Measurements from ENCODE around the gene NFATC1.

NFATC1 gene

GRCh38 chr18:79428287-79428686 is 32.6 kb downstream of the NFATC1 start:
- Histone ChIP-seq H3F3A (ENCODE audit: insufficient read depth, low read length) (no peaks in the 10 kb centered on the region; the same call in 1 of the 2 replicates), H3K27ac (ENCODE audit: low read depth, low read length, poor library complexity, severe bottlenecking) (no peak overlapping the region), H3K27me3 (ENCODE audit: insufficient read depth, low read length) (no peaks in the 10 kb centered on the region), H3K4me3 (ENCODE audit: low read depth, low read length, poor library complexity, severe bottlenecking) (no peak overlapping the region), H2AFZ (ENCODE audit: low read length) (no peak overlapping the region), H3K36me3 (ENCODE audit: insufficient read depth, low read length) (peaks cover 85% of the 10 kb centered on the region), H3K9me2 (ENCODE audit: low read depth, low read length) (no peaks in the 10 kb centered on the region), H3K4me1 (ENCODE audit: insufficient read depth, low read length, severe bottlenecking) (peaks cover 12% of the 10 kb centered on the region), H3K9ac (ENCODE audit: low read length) (no peak overlapping the region), H4K20me1 (ENCODE audit: insufficient read depth, low read length) (no peaks in the 10 kb centered on the region), H3K9me3 (ENCODE audit: low read length) (no peaks in the 10 kb centered on the region), H3K4me2 (ENCODE audit: low read length) (no peak overlapping the region), H3K79me2 (ENCODE audit: insufficient read depth, low read length) (peaks cover 48% of the 10 kb centered on the region)
- TF ChIP-seq CTCF (IDR thresholded peaks at IDR 0.05; ENCODE audit: low read length): no peak
- TF ChIP-seq EZH2 (IDR thresholded peaks at IDR 0.05; ENCODE audit: borderline replicate concordance, low read length): no peak

- Histone ChIP-seq H3K36me3 (ENCODE audit: insufficient read depth, low read length) (peaks cover 85% of the 10 kb centered on the region), H3K27ac (ENCODE audit: low read depth, low read length, poor library complexity, severe bottlenecking) (no peak overlapping the region), H3K4me3 (ENCODE audit: low read depth, low read length, poor library complexity, severe bottlenecking) (no peak overlapping the region), H2AFZ (ENCODE audit: low read length) (no peak overlapping the region), H3K4me2 (ENCODE audit: low read length) (no peak overlapping the region), H3K4me1 (ENCODE audit: insufficient read depth, low read length, severe bottlenecking) (peaks cover 23% of the 10 kb centered on the region), H3K9me2 (ENCODE audit: low read depth, low read length) (no peaks in the 10 kb centered on the region), H3K9me3 (ENCODE audit: low read length) (no peaks in the 10 kb centered on the region), H3K79me2 (ENCODE audit: insufficient read depth, low read length) (peaks cover 48% of the 10 kb centered on the region), H3F3A (ENCODE audit: insufficient read depth, low read length) (no peaks in the 10 kb centered on the region; the same call in 1 of the 2 replicates), H4K20me1 (ENCODE audit: insufficient read depth, low read length) (no peaks in the 10 kb centered on the region), H3K27me3 (ENCODE audit: insufficient read depth, low read length) (no peaks in the 10 kb centered on the region), H3K9ac (ENCODE audit: low read length) (no peak overlapping the region)
- no peak for TF ChIP-seq CTCF (IDR thresholded peaks at IDR 0.05; ENCODE audit: low read length)
- TF ChIP-seq EZH2 (IDR thresholded peaks at IDR 0.05; ENCODE audit: borderline replicate concordance, low read length): no peak
These were observed 33.7 kb downstream of the NFATC1 start for GRCh38 chr18:79429381-79429780.

- Histone ChIP-seq H3K27ac (ENCODE audit: low read depth, low read length, poor library complexity, severe bottlenecking) (no peak overlapping the region), H3K9me2 (ENCODE audit: low read depth, low read length) (no peaks in the 10 kb centered on the region), H4K20me1 (ENCODE audit: insufficient read depth, low read length) (no peaks in the 10 kb centered on the region), H3K27me3 (ENCODE audit: insufficient read depth, low read length) (no peaks in the 10 kb centered on the region), H3K4me2 (ENCODE audit: low read length) (no peak overlapping the region), H3K4me3 (ENCODE audit: low read depth, low read length, poor library complexity, severe bottlenecking) (no peak overlapping the region), H2AFZ (ENCODE audit: low read length) (no peak overlapping the region), H3K4me1 (ENCODE audit: insufficient read depth, low read length, severe bottlenecking) (peaks cover 27% of the 10 kb centered on the region), H3F3A (ENCODE audit: insufficient read depth, low read length) (no peaks in the 10 kb centered on the region; the same call in 1 of the 2 replicates), H3K36me3 (ENCODE audit: insufficient read depth, low read length) (peaks cover 87% of the 10 kb centered on the region), H3K9me3 (ENCODE audit: low read length) (no peaks in the 10 kb centered on the region), H3K9ac (ENCODE audit: low read length) (no peak overlapping the region), H3K79me2 (ENCODE audit: insufficient read depth, low read length) (peaks cover 45% of the 10 kb centered on the region)
- TF ChIP-seq CTCF (IDR thresholded peaks at IDR 0.05; ENCODE audit: low read length) (no peak), EZH2 (IDR thresholded peaks at IDR 0.05; ENCODE audit: borderline replicate concordance, low read length) (no peak)
These were observed 34.1 kb downstream of the NFATC1 start for GRCh38 chr18:79429785-79430281.
